HEK293 (cell line): ENCODE data around the gene LRP8.

Experiments used
- CTCF ChIA-PET: fragments of 350-600 bp; formaldehyde crosslinking; extraction: SDS; loops from one replicate; lab custom pipeline; 2021; ENCODE audit warnings: antibody characterized with exemption; lab: Yijun Ruan, JAX
- POLR2A ChIA-PET: fragments of 300-600 bp; formaldehyde crosslinking; extraction: SDS; loops from one replicate; lab custom pipeline; 2020; ENCODE audit warnings: antibody characterized with exemption, inconsistent platforms; lab: Yijun Ruan, JAX
- H3K27ac ChIP-seq: fragments of 200-500 bp; sonication (Bioruptor generic); 2 replicates; pipeline ENCODE4 v1.5.1; 2014; ENCODE audit warnings: low read depth, low read length, control low read depth, inconsistent platforms; ENCODE audit errors: extremely low read depth
- H3K36me3 ChIP-seq, 2 experiments: fragments of 200-500 bp in 1 of 2; sonication (Bioruptor generic) in 1 of 2; 1 replicate in 1 of 2; 2 replicates in 1 of 2; pipeline ENCODE4 v1.5.1; 2014 to 2017; ENCODE audit warnings: inconsistent platforms in 2 of 2, low read length in 2 of 2; ENCODE audit not compliant: control insufficient read depth in 2 of 2, insufficient read depth in 1 of 2
- H3K4me1 ChIP-seq: fragments of 200-500 bp; sonication (Bioruptor generic); 2 replicates; pipeline ENCODE4 v1.5.1; 2014; ENCODE audit warnings: mild to moderate bottlenecking, low read length, inconsistent platforms; ENCODE audit not compliant: control insufficient read depth, insufficient read depth
- H3K4me3 ChIP-seq: 2 replicates; pipeline ENCODE4 v1.5.1; 2011; ENCODE audit warnings: low read depth, mild to moderate bottlenecking, control low read depth, low read length, moderate library complexity
- H3K9me3 ChIP-seq: fragments of 200-500 bp; sonication (Bioruptor generic); 2 replicates; pipeline ENCODE4 v1.5.1; 2014; ENCODE audit warnings: low read depth, low read length, inconsistent platforms; ENCODE audit not compliant: control insufficient read depth, insufficient read depth
- ELK4 ChIP-seq: IDR thresholded peaks from 2 replicates; pipeline ENCODE4 v1.6.1; 2011; ENCODE audit warnings: mild to moderate bottlenecking, low read depth, low read length, borderline replicate concordance
- GFI1B ChIP-seq: fragments of 450-650 bp; formaldehyde crosslinking; IDR thresholded peaks from 2 replicates; pipeline ENCODE4 v1.5.1; 2016; ENCODE audit warnings: missing biosample characterization, missing genetic modification characterization
- WT1 ChIP-seq: fragments of 450-650 bp; formaldehyde crosslinking; IDR thresholded peaks from 2 replicates; pipeline ENCODE4 v1.5.1; 2016; ENCODE audit warnings: missing biosample characterization, missing genetic modification characterization
- ZFP3 ChIP-seq: fragments of 450-650 bp; formaldehyde crosslinking; IDR thresholded peaks from 2 replicates; pipeline ENCODE4 v1.5.1; 2016; ENCODE audit warnings: low read depth, missing biosample characterization, missing genetic modification characterization
- ZNF16 ChIP-seq: fragments of 450-650 bp; formaldehyde crosslinking; IDR thresholded peaks from 2 replicates; pipeline ENCODE4 v1.5.1; 2016; ENCODE audit warnings: low read depth, missing biosample characterization, missing genetic modification characterization
- ZNF175 ChIP-seq: fragments of 450-650 bp; formaldehyde crosslinking; IDR thresholded peaks from 2 replicates; pipeline ENCODE4 v1.5.1; 2016; ENCODE audit warnings: missing biosample characterization, missing genetic modification characterization
- ZNF324 ChIP-seq: fragments of 450-650 bp; formaldehyde crosslinking; IDR thresholded peaks from 2 replicates; pipeline ENCODE4 v1.5.1; 2016; ENCODE audit warnings: missing biosample characterization, missing genetic modification characterization
- ZNF529 ChIP-seq: fragments of 450-650 bp; formaldehyde crosslinking; IDR thresholded peaks from 2 replicates; pipeline ENCODE4 v1.5.1; 2017; ENCODE audit warnings: missing genetic modification characterization, missing biosample characterization; ENCODE audit not compliant: insufficient replicate concordance
- ZNF549 ChIP-seq: fragments of 450-650 bp; IDR thresholded peaks from 2 replicates; pipeline ENCODE4 v1.5.1; 2018; ENCODE audit warnings: missing biosample characterization, missing genetic modification characterization, mild to moderate bottlenecking, inconsistent platforms, moderate library complexity
- ZNF561 ChIP-seq: fragments of 450-650 bp; IDR thresholded peaks from 2 replicates; pipeline ENCODE4 v1.5.1; 2018; ENCODE audit warnings: missing biosample characterization, missing genetic modification characterization, borderline replicate concordance
- ZNF585B ChIP-seq: fragments of 450-650 bp; formaldehyde crosslinking; IDR thresholded peaks from 2 replicates; pipeline ENCODE4 v1.5.1; 2016; ENCODE audit warnings: missing biosample characterization, missing genetic modification characterization
- ZNF624 ChIP-seq: fragments of 450-650 bp; formaldehyde crosslinking; IDR thresholded peaks from 2 replicates; pipeline ENCODE4 v1.5.1; 2017; ENCODE audit warnings: missing biosample characterization, missing genetic modification characterization
- ZNF639 ChIP-seq: fragments of 450-650 bp; formaldehyde crosslinking; IDR thresholded peaks from 2 replicates; pipeline ENCODE4 v1.5.1; 2016; ENCODE audit warnings: missing biosample characterization, missing genetic modification characterization
- ZNF707 ChIP-seq: fragments of 450-650 bp; formaldehyde crosslinking; IDR thresholded peaks from 2 replicates; pipeline ENCODE4 v1.5.1; 2016; ENCODE audit warnings: missing biosample characterization, missing genetic modification characterization
- ZNF843 ChIP-seq: fragments of 450-650 bp; formaldehyde crosslinking; IDR thresholded peaks from 2 replicates; pipeline ENCODE4 v1.5.1; 2016; ENCODE audit warnings: missing biosample characterization, missing genetic modification characterization
- TF ChIP-seq, protein P1 (sequence below): fragments of 450-650 bp; formaldehyde crosslinking; IDR thresholded peaks from 2 replicates; pipeline ENCODE4 v1.5.1; 2016; ENCODE audit warnings: missing biosample characterization, missing genetic modification characterization
- TF ChIP-seq, protein P2 (sequence below): fragments of 450-650 bp; formaldehyde crosslinking; IDR thresholded peaks from 2 replicates; pipeline ENCODE4 v1.5.1; 2017; ENCODE audit warnings: missing biosample characterization, missing genetic modification characterization
- TF ChIP-seq, protein P3 (sequence below): fragments of 450-650 bp; formaldehyde crosslinking; IDR thresholded peaks from 2 replicates; pipeline ENCODE4 v1.5.1; 2016; ENCODE audit warnings: missing biosample characterization, missing genetic modification characterization, low read depth

The LRP8 gene

DNA sequence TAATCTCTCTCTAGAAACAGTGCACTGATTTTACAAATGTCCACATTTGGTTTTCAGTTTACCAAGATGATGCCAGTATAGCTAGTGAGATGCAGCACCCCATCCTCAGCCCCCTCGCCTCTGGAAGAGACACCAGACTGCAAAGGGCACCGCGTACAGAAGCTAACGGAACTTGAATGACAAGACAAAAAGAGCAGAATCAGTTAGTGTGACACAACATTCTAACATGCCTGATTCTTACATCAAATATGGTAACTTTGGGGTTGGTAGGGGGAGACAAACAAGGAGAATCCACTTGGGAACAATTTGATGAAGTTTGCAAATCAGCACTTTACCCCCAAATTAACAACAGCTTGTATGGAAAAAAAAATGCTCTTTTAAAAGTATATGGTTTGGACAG lies 85.5 kb downstream of the LRP8 start (continued):
- TF ChIP-seq, protein P1, sequence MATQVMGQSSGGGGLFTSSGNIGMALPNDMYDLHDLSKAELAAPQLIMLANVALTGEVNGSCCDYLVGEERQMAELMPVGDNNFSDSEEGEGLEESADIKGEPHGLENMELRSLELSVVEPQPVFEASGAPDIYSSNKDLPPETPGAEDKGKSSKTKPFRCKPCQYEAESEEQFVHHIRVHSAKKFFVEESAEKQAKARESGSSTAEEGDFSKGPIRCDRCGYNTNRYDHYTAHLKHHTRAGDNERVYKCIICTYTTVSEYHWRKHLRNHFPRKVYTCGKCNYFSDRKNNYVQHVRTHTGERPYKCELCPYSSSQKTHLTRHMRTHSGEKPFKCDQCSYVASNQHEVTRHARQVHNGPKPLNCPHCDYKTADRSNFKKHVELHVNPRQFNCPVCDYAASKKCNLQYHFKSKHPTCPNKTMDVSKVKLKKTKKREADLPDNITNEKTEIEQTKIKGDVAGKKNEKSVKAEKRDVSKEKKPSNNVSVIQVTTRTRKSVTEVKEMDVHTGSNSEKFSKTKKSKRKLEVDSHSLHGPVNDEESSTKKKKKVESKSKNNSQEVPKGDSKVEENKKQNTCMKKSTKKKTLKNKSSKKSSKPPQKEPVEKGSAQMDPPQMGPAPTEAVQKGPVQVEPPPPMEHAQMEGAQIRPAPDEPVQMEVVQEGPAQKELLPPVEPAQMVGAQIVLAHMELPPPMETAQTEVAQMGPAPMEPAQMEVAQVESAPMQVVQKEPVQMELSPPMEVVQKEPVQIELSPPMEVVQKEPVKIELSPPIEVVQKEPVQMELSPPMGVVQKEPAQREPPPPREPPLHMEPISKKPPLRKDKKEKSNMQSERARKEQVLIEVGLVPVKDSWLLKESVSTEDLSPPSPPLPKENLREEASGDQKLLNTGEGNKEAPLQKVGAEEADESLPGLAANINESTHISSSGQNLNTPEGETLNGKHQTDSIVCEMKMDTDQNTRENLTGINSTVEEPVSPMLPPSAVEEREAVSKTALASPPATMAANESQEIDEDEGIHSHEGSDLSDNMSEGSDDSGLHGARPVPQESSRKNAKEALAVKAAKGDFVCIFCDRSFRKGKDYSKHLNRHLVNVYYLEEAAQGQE: no peak
- TF ChIP-seq ZNF16 (tag by site-specific recombination) (no peak), ZNF529 (tag by site-specific recombination) (no peak), ZNF843 (tag by site-specific recombination) (no peak), ZNF561 (no peak), ZNF624 (tag by site-specific recombination) (no peak), ELK4 (no peak)

- ChIA-PET CTCF (interaction anchor here (0.9 kb wide), 1 partner anchor 79 kb away, joined by 3 read pairs; no protein-coding TSS in a partner anchor), POLR2A (no interaction called here)
- H3K9me3 ChIP-seq: no peaks in the 10 kb centered on the region
- no peak overlapping the region for H3K27ac ChIP-seq
- TF ChIP-seq ZNF707 (no peak), ZNF175 (tag by site-specific recombination) (no peak), ZNF549 (no peak), ZNF585B (tag by site-specific recombination) (no peak), ZNF324 (tag by site-specific recombination) (no peak), GFI1B (tag by site-specific recombination) (no peak), ZFP3 (tag by site-specific recombination) (no peak), WT1 (tag by site-specific recombination) (no peak), ZNF639 (tag by site-specific recombination) (no peak)
- TF ChIP-seq, protein P2, sequence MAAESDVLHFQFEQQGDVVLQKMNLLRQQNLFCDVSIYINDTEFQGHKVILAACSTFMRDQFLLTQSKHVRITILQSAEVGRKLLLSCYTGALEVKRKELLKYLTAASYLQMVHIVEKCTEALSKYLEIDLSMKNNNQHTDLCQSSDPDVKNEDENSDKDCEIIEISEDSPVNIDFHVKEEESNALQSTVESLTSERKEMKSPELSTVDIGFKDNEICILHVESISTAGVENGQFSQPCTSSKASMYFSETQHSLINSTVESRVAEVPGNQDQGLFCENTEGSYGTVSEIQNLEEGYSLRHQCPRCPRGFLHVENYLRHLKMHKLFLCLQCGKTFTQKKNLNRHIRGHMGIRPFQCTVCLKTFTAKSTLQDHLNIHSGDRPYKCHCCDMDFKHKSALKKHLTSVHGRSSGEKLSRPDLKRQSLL (tag by site-specific recombination): no peak
- TF ChIP-seq, protein P3, sequence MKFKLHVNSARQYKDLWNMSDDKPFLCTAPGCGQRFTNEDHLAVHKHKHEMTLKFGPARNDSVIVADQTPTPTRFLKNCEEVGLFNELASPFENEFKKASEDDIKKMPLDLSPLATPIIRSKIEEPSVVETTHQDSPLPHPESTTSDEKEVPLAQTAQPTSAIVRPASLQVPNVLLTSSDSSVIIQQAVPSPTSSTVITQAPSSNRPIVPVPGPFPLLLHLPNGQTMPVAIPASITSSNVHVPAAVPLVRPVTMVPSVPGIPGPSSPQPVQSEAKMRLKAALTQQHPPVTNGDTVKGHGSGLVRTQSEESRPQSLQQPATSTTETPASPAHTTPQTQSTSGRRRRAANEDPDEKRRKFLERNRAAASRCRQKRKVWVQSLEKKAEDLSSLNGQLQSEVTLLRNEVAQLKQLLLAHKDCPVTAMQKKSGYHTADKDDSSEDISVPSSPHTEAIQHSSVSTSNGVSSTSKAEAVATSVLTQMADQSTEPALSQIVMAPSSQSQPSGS (tag by site-specific recombination): no peak
- H3K36me3 ChIP-seq: peaks cover 0 to 14% of the 10 kb centered on the region in 2 experiments; a peak in 1 of 3 replicates
- no peak overlapping the region for H3K4me3 ChIP-seq
- no peaks in the 10 kb centered on the region for H3K4me1 ChIP-seq
Measured at GRCh38 chr1:53241828-53242227, 86.0 kb downstream of the LRP8 start.
